Activated CD8-positive, alpha-beta memory T cell treated with anti-CD3 and anti-CD28 coated beads, Interleukin-2, amount 50 U/mL, for 1 hour (primary cell): Measurements from ENCODE around the gene JMJD1C.

Source experiments
- DNase-seq: peaks from one replicate; pipeline ENCODE4 v3.0.0-alpha.2; 2020; ENCODE audit errors: extremely low read depth

JMJD1C gene

GRCh38 chr10:63438506-63439498 is 27.0 kb downstream of the JMJD1C start:
- no peak for DNase-seq

- DNase-seq: no peak
Measured at GRCh38 chr10:63437116-63437949, 28.4 kb downstream of the JMJD1C start.

GRCh38 chr10:63436225-63436624 is 29.6 kb downstream of the JMJD1C start:
- no peak for DNase-seq

- no peak for DNase-seq
Measured at GRCh38 chr10:63434866-63435854, 30.6 kb downstream of the JMJD1C start.

GRCh38 chr10:63431962-63432797 is 33.6 kb downstream of the JMJD1C start:
- DNase-seq: no peak

- DNase-seq: no peak
Measured at GRCh38 chr10:63430999-63431356, 34.8 kb downstream of the JMJD1C start.

- no peak for DNase-seq
Measured at GRCh38 chr10:63430091-63430998, 35.4 kb downstream of the JMJD1C start.

- no peak for DNase-seq
Measured at GRCh38 chr10:63429281-63429680, 36.5 kb downstream of the JMJD1C start.

GRCh38 chr10:63427013-63427412 is 38.8 kb downstream of the JMJD1C start:
- no peak for DNase-seq

GRCh38 chr10:63425512-63425911 is 40.3 kb downstream of the JMJD1C start:
- DNase-seq: no peak

- no peak for DNase-seq
Measured at GRCh38 chr10:63424576-63424975, 41.2 kb downstream of the JMJD1C start.

- no peak for DNase-seq
Measured at GRCh38 chr10:63423494-63423893, 42.3 kb downstream of the JMJD1C start.

GRCh38 chr10:63421591-63421990 is 44.2 kb downstream of the JMJD1C start:
- no peak for DNase-seq

GRCh38 chr10:63416376-63416775 is 49.4 kb downstream of the JMJD1C start:
- DNase-seq: no peak

- DNase-seq: no peak
Measured at GRCh38 chr10:63415640-63416244, 50.0 kb downstream of the JMJD1C start.

GRCh38 chr10:63414481-63415260 is 51.1 kb downstream of the JMJD1C start:
- DNase-seq: no peak

- DNase-seq: no peak
Measured at GRCh38 chr10:63413429-63413828, 52.3 kb downstream of the JMJD1C start.

- DNase-seq: no peak
Measured at GRCh38 chr10:63412304-63412703, 53.5 kb downstream of the JMJD1C start.
